Measurements from ENCODE around the gene FKBP15. TPM values are rescaled to one million over a fixed set of nuclear protein-coding genes. Genes with fewer than 3 reads are reported as not detected.

FKBP15 gene
- polyA plus RNA-seq, 1 of the 3 experiments (the other 2 are of a cell fraction): 13.9 TPM

DNA sequence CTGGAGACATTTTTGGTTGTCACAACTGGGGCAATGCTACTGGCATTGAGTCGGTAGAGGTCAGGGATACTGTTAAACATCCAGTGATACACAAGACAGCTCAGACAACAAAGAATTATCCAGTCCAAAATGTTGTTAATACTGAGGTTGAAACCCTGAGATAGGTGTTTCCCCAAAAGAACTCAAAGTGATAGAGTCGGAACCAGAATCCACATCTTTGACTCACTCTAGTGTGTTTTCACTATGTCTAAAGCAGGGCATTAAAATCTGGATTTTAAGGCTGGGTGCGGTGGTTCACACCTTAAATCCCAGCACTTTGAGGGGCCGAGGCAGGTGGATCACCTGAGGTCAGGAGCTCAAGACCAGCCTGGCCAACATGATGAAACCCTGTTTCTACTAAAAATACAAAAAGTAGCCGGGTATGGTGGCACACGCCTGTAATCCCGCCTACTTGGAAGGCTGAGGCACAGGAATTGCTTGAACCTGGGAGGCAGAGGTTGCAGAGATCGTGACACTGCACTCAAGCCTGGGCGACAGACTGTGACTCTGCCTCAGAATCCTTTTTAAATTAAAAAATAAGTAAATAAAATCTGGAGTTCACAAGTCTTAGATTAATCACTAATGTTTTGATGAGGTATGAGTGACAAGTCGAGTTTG lies 17.3 kb upstream of the FKBP15 start:
- Histone ChIP-seq H3K27ac (ENCODE audit: low read depth in 2 of 2, low read length in 1 of 2) (no peak overlapping the region), H2AFZ (ENCODE audit: low read depth) (no peak overlapping the region), H3K27me3 (ENCODE audit: insufficient read depth) (no peaks in the 10 kb centered on the region), H4K20me1 (ENCODE audit: insufficient read depth) (no peaks in the 10 kb centered on the region), H3K36me3 (replicated peaks in 1 of 2; ENCODE audit: control insufficient read depth in 1 of 2, insufficient read depth in 2 of 2, low read length in 1 of 2) (no peaks in the 10 kb centered on the region), H3K79me2 (ENCODE audit: insufficient read depth) (peaks cover 2% of the 10 kb centered on the region; the same call in 1 of the 2 replicates), H3K9ac (no peak overlapping the region), H3K9me3 (no peaks in the 10 kb centered on the region), H3K9me2 (no peaks in the 10 kb centered on the region), H3K4me2 (no peak overlapping the region), H3K4me1 (ENCODE audit: control insufficient read depth in 1 of 2, insufficient read depth in 2 of 2, low read depth in 1 of 2, low read length in 1 of 2) (peaks cover 0 to 6% of the 10 kb centered on the region in 2 experiments; a peak in 3 of 4 replicates), H3F3A (replicated peaks; ENCODE audit: insufficient read depth) (no peaks in the 10 kb centered on the region), H3K4me3 (ENCODE audit: low read depth in 2 of 2, low read length in 1 of 2) (no peak overlapping the region)
- POLR2A ChIA-PET: no interaction called here
- WGBS (ENCODE audit: low lambda C conversion rate): 90% methylated on average over 10 of the region's 10 CpGs
- DNase-seq: no peak
- CTCF ChIA-PET: interaction anchor here (1.2 to 1.3 kb wide), 2 partner anchors 17 to 46 kb away, joined by 4 read pairs; partner anchors contain the start of genes FKBP15 and SLC31A1
- no peak for TF ChIP-seq RAD21 (IDR thresholded peaks at IDR 0.05; ENCODE audit: low read length)
- TF ChIP-seq FOXJ3 (CRISPR knock-in tag; IDR thresholded peaks at IDR 0.05): no peak
- TF ChIP-seq EP300 (IDR thresholded peaks at IDR 0.05; ENCODE audit: borderline replicate concordance in 1 of 2, low read depth in 1 of 2, low read length in 1 of 2): no peak
- TF ChIP-seq, protein P1, sequence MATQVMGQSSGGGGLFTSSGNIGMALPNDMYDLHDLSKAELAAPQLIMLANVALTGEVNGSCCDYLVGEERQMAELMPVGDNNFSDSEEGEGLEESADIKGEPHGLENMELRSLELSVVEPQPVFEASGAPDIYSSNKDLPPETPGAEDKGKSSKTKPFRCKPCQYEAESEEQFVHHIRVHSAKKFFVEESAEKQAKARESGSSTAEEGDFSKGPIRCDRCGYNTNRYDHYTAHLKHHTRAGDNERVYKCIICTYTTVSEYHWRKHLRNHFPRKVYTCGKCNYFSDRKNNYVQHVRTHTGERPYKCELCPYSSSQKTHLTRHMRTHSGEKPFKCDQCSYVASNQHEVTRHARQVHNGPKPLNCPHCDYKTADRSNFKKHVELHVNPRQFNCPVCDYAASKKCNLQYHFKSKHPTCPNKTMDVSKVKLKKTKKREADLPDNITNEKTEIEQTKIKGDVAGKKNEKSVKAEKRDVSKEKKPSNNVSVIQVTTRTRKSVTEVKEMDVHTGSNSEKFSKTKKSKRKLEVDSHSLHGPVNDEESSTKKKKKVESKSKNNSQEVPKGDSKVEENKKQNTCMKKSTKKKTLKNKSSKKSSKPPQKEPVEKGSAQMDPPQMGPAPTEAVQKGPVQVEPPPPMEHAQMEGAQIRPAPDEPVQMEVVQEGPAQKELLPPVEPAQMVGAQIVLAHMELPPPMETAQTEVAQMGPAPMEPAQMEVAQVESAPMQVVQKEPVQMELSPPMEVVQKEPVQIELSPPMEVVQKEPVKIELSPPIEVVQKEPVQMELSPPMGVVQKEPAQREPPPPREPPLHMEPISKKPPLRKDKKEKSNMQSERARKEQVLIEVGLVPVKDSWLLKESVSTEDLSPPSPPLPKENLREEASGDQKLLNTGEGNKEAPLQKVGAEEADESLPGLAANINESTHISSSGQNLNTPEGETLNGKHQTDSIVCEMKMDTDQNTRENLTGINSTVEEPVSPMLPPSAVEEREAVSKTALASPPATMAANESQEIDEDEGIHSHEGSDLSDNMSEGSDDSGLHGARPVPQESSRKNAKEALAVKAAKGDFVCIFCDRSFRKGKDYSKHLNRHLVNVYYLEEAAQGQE (IDR thresholded peaks at IDR 0.05; ENCODE audit: low read depth, low read length): no peak
- TF ChIP-seq, protein P2, sequence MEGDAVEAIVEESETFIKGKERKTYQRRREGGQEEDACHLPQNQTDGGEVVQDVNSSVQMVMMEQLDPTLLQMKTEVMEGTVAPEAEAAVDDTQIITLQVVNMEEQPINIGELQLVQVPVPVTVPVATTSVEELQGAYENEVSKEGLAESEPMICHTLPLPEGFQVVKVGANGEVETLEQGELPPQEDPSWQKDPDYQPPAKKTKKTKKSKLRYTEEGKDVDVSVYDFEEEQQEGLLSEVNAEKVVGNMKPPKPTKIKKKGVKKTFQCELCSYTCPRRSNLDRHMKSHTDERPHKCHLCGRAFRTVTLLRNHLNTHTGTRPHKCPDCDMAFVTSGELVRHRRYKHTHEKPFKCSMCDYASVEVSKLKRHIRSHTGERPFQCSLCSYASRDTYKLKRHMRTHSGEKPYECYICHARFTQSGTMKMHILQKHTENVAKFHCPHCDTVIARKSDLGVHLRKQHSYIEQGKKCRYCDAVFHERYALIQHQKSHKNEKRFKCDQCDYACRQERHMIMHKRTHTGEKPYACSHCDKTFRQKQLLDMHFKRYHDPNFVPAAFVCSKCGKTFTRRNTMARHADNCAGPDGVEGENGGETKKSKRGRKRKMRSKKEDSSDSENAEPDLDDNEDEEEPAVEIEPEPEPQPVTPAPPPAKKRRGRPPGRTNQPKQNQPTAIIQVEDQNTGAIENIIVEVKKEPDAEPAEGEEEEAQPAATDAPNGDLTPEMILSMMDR (IDR thresholded peaks at IDR 0.05): no peak
- no peak for TF ChIP-seq SIN3A (IDR thresholded peaks at IDR 0.05; ENCODE audit: borderline replicate concordance, low read depth, low read length)
- TF ChIP-seq EZH2phosphoT487 (IDR thresholded peaks at IDR 0.05; ENCODE audit: borderline replicate concordance, low read depth): no peak
- TF ChIP-seq NRF1 (IDR thresholded peaks at IDR 0.05; ENCODE audit: low read depth, low read length): no peak
- TF ChIP-seq YY1 (IDR thresholded peaks at IDR 0.05; ENCODE audit: low read depth): no peak
- no peak for TF ChIP-seq ELF1 (IDR thresholded peaks at IDR 0.05)
- no peak for TF ChIP-seq NFIC (IDR thresholded peaks at IDR 0.05; ENCODE audit: borderline replicate concordance)
- no peak for TF ChIP-seq GABPA (IDR thresholded peaks at IDR 0.05; ENCODE audit: low read depth)
- TF ChIP-seq ZBTB33 (IDR thresholded peaks at IDR 0.05; ENCODE audit: borderline replicate concordance, low read depth): no peak
- no peak for TF ChIP-seq POLR2AphosphoS5 (IDR thresholded peaks at IDR 0.05; ENCODE audit: low read depth, low read length)
- TF ChIP-seq MEF2A (IDR thresholded peaks at IDR 0.05; ENCODE audit: borderline replicate concordance, low read depth): no peak
- no peak for TF ChIP-seq SMC3 (IDR thresholded peaks at IDR 0.05; ENCODE audit: low read depth, low read length)
- TF ChIP-seq, protein P3, sequence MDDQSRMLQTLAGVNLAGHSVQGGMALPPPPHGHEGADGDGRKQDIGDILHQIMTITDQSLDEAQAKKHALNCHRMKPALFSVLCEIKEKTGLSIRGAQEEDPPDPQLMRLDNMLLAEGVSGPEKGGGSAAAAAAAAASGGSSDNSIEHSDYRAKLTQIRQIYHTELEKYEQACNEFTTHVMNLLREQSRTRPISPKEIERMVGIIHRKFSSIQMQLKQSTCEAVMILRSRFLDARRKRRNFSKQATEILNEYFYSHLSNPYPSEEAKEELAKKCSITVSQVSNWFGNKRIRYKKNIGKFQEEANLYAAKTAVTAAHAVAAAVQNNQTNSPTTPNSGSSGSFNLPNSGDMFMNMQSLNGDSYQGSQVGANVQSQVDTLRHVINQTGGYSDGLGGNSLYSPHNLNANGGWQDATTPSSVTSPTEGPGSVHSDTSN (IDR thresholded peaks at IDR 0.05): no peak
- no peak for TF ChIP-seq RFX5 (IDR thresholded peaks at IDR 0.05; ENCODE audit: low read length)
- no peak for TF ChIP-seq MAX (IDR thresholded peaks at IDR 0.05; ENCODE audit: low read depth)
- TF ChIP-seq USF1 (IDR thresholded peaks at IDR 0.05; ENCODE audit: borderline replicate concordance, low read depth): no peak

Data from SK-N-SH (cell line).